ENCODE measurements around the gene SAV1. TPM values are rescaled to one million over a fixed set of nuclear protein-coding genes. Genes with fewer than 3 reads are reported as not detected.

SAV1 gene
- total RNA-seq, 2 experiments from 2014 or later = 10.4 to 17.9 TPM

DNA sequence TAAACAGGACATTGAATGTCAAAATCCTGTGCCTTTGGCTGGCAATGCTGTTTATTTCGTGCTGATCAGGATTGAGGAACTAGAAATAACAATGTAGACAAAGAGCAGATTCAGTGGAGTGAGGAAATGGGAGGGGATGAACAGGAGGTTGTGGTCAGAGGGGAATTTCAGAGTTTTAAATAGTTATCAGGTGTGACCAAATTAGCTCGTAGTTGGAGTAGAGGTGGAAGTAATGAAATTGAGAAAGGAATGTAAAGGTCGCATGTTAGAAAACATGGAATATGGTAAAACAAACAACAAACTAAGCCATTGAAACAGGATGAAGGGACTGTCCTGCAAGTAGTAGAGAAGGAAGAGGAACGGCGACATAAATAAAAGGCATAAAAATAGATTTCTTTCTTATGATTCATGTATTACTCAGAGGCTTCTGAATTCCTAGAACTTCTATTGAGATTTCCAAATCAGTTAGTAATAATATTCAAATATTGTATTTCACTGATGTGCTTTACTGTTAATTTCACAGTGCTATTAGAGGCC lies 9.5 kb upstream of the SAV1 start:
- Histone ChIP-seq H3K4me3 (ENCODE audit: low read depth, low read length, poor library complexity, severe bottlenecking) (peak overlapping the region; percentile 1), H3K4me1 (ENCODE audit: insufficient read depth, low read length, poor library complexity, severe bottlenecking) (peaks cover 19% of the 10 kb centered on the region), H3K79me2 (ENCODE audit: insufficient read depth, low read depth, low read length) (no peaks in the 10 kb centered on the region), H3K4me2 (ENCODE audit: low read length) (peak overlapping the region; percentile 56), H3K9me3 (ENCODE audit: low read length) (no peaks in the 10 kb centered on the region), H3K36me3 (ENCODE audit: insufficient read depth, low read length) (no peaks in the 10 kb centered on the region), H3K9me2 (ENCODE audit: insufficient read depth, low read length) (no peaks in the 10 kb centered on the region), H4K20me1 (ENCODE audit: insufficient read depth, low read length) (no peaks in the 10 kb centered on the region), H2AFZ (ENCODE audit: low read length) (peak overlapping the region; percentile 66), H3K27ac (ENCODE audit: low read depth, low read length, poor library complexity, severe bottlenecking) (no peak overlapping the region)
- intact Hi-C loops (cut with micrococcal nuclease; ENCODE audit: unreplicated experiment) = no loop called here
- POLR2A ChIA-PET = interaction anchor here (0.5 to 0.9 kb wide), 3 partner anchors 12 to 230 kb away, joined by 3 to 8 read pairs (median 5); no protein-coding TSS in a partner anchor
- TF ChIP-seq EZH2phosphoT487 (IDR thresholded peaks at IDR 0.05; ENCODE audit: borderline replicate concordance, low read depth, low read length) = no peak
- TF ChIP-seq, protein P1, sequence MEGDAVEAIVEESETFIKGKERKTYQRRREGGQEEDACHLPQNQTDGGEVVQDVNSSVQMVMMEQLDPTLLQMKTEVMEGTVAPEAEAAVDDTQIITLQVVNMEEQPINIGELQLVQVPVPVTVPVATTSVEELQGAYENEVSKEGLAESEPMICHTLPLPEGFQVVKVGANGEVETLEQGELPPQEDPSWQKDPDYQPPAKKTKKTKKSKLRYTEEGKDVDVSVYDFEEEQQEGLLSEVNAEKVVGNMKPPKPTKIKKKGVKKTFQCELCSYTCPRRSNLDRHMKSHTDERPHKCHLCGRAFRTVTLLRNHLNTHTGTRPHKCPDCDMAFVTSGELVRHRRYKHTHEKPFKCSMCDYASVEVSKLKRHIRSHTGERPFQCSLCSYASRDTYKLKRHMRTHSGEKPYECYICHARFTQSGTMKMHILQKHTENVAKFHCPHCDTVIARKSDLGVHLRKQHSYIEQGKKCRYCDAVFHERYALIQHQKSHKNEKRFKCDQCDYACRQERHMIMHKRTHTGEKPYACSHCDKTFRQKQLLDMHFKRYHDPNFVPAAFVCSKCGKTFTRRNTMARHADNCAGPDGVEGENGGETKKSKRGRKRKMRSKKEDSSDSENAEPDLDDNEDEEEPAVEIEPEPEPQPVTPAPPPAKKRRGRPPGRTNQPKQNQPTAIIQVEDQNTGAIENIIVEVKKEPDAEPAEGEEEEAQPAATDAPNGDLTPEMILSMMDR (conservative IDR thresholded peaks at IDR 0.05; ENCODE audit: low read length) = no peak
- CTCF ChIA-PET (ENCODE audit: unreplicated experiment) = no interaction called here
- BruUV-seq (replicated peaks) = no TSS peak
- DNase-seq (ENCODE audit: low spot score) = peak; percentile 17

DNA sequence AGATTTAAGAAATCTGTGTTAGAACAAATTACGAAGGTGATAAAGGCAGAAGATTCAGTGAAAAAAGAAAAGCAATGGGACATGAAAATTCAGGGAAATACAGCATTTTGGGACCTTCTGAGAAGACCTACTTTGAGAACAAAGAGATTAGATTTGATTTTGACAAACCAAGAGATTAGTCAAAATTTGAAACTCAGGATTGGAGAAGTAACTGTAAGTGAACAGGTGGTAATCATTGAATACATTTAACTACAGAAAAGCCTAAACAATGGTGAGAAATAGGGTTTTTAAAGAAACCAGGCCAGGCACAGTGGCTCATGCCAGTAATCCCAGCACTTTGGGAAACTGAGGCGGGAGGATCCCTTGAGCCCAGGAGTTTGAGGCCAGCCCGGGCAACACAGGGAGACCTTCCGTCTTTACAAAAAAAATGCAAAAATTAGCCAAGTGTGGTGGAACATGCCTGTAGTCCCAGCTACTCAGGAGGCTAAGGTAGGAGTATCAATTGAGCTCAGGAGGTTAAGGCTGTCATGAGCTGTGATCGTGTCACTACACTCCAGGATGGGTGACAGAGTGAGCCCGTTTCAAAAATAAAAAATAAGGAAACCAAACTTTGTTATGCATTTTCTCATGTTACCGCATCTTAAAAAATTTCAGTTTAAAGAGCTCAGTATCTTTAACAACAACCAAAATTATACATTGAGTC lies 8.9 kb upstream of the SAV1 start:
- peak overlapping the region; percentile 1 for H3K4me3 ChIP-seq (ENCODE audit: low read depth, low read length, poor library complexity, severe bottlenecking)
- ChIA-PET POLR2A (interaction anchor here (0.5 to 0.9 kb wide), 4 partner anchors 11 to 231 kb away, joined by 3 to 8 read pairs (median 4); no protein-coding TSS in a partner anchor), CTCF (ENCODE audit: unreplicated experiment) (no interaction called here)
- no peaks in the 10 kb centered on the region for H3K36me3 ChIP-seq (ENCODE audit: insufficient read depth, low read length)
- no peaks in the 10 kb centered on the region for H3K9me2 ChIP-seq (ENCODE audit: insufficient read depth, low read length)
- no peaks in the 10 kb centered on the region for H3K9me3 ChIP-seq (ENCODE audit: low read length)
- DNase-seq (ENCODE audit: low spot score) = no peak
- peaks cover 19% of the 10 kb centered on the region for H3K4me1 ChIP-seq (ENCODE audit: insufficient read depth, low read length, poor library complexity, severe bottlenecking)
- BruUV-seq (replicated peaks) = no TSS peak
- TF ChIP-seq EZH2phosphoT487 (IDR thresholded peaks at IDR 0.05; ENCODE audit: borderline replicate concordance, low read depth, low read length) = no peak
- TF ChIP-seq, protein P1 (conservative IDR thresholded peaks at IDR 0.05; ENCODE audit: low read length) = no peak
- H3K27ac ChIP-seq (ENCODE audit: low read depth, low read length, poor library complexity, severe bottlenecking) = no peak overlapping the region
- no peaks in the 10 kb centered on the region for H3K79me2 ChIP-seq (ENCODE audit: insufficient read depth, low read depth, low read length)
- peak overlapping the region; percentile 56 for H3K4me2 ChIP-seq (ENCODE audit: low read length)
- intact Hi-C loops (cut with micrococcal nuclease; ENCODE audit: unreplicated experiment) = no loop called here
- peak overlapping the region; percentile 66 for H2AFZ ChIP-seq (ENCODE audit: low read length)
- H4K20me1 ChIP-seq (ENCODE audit: insufficient read depth, low read length) = no peaks in the 10 kb centered on the region

DNA sequence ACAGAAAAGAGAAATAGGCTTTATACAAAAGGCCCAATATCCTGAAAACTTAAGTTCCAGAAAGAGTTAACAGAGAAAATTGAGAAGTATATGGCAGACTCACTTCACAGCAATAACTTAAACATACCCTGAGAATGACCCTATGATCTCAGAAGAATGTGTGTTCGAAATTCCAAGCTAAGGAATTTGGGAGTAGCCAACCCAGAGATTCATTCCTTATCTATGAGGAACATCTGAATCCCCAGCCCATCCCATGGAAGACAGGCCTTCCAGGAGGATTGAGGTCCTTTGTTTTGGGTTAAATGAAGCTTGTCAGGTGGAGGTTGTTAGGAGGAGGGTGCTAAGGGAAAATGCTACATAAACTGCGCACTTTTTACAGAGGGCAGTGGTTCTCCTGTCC lies 7.5 kb upstream of the SAV1 start:
- Histone ChIP-seq H3K36me3 (ENCODE audit: insufficient read depth, low read length) (no peaks in the 10 kb centered on the region), H3K4me1 (ENCODE audit: insufficient read depth, low read length, poor library complexity, severe bottlenecking) (peaks cover 19% of the 10 kb centered on the region), H4K20me1 (ENCODE audit: insufficient read depth, low read length) (no peaks in the 10 kb centered on the region), H3K9me3 (ENCODE audit: low read length) (no peaks in the 10 kb centered on the region), H3K27ac (ENCODE audit: low read depth, low read length, poor library complexity, severe bottlenecking) (no peak overlapping the region), H3K79me2 (ENCODE audit: insufficient read depth, low read depth, low read length) (no peaks in the 10 kb centered on the region), H3K9me2 (ENCODE audit: insufficient read depth, low read length) (no peaks in the 10 kb centered on the region), H3K4me2 (ENCODE audit: low read length) (no peak overlapping the region), H3K4me3 (ENCODE audit: low read depth, low read length, poor library complexity, severe bottlenecking) (no peak overlapping the region), H2AFZ (ENCODE audit: low read length) (no peak overlapping the region)
- ChIA-PET CTCF (ENCODE audit: unreplicated experiment) (no interaction called here), POLR2A (interaction anchor here (0.6 to 1.5 kb wide), 3 partner anchors 19 to 146 kb away, joined by 3 to 4 read pairs (median 4); no protein-coding TSS in a partner anchor)
- DNase-seq (ENCODE audit: low spot score) = no peak
- no peak for TF ChIP-seq EZH2phosphoT487 (IDR thresholded peaks at IDR 0.05; ENCODE audit: borderline replicate concordance, low read depth, low read length)
- TF ChIP-seq, protein P1 (conservative IDR thresholded peaks at IDR 0.05; ENCODE audit: low read length) = no peak
- intact Hi-C loops (cut with micrococcal nuclease; ENCODE audit: unreplicated experiment) = no loop called here
- BruUV-seq (replicated peaks) = no TSS peak

All from OCI-LY7 (cell line).